Vagina (tissue), 2 donors: Measurements from ENCODE around the gene MCM9.

Source experiments
- CTCF ChIP-seq, 3 experiments: fragments of 450-650 bp in 2 of 3; fragments of 200-600 bp in 1 of 3; sonication (generic) in 1 of 3; IDR thresholded peaks; one replicate each; pipeline ENCODE4 v1.5.1; 2017 to 2019; ENCODE audit warnings: antibody characterized with exemption in 3 of 3, mild to moderate bottlenecking in 2 of 3, moderate library complexity in 2 of 3
- POLR2A ChIP-seq, 2 donors: fragments of 450-650 bp; IDR thresholded peaks; one replicate each; pipeline ENCODE4 v1.6.1; 2017; ENCODE audit warnings: antibody characterized with exemption in 2 of 2, mild to moderate bottlenecking in 2 of 2, moderate library complexity in 2 of 2

GRCh38 chr6:118784641-118785164 lies 150.3 kb downstream of the MCM9 start:
- TF ChIP-seq POLR2A (IDR thresholded peaks at IDR 0.05) (no peak), CTCF (IDR thresholded peaks at IDR 0.05) (no peak)
